K562 (cell line): ENCODE data around the gene TMEM151A. TPM values are rescaled to one million over a fixed set of nuclear protein-coding genes. Genes with fewer than 3 reads are reported as not detected.
A peak's percentile ranks its signal among the peaks of the same experiment; 100 is the strongest.

ENCODE experiments used
- BCOR ChIP-seq: fragments of 450-650 bp; IDR thresholded peaks from 2 replicates; pipeline ENCODE4 v1.6.1; 2016
- CHD1 ChIP-seq: fragments of 200-600 bp; sonication (generic); IDR thresholded peaks from one replicate; pipeline ENCODE4 v1.6.1; 2012; ENCODE audit warnings: mild to moderate bottlenecking, moderate library complexity, low read length, inconsistent platforms
- DLX4 ChIP-seq: fragments of 250-450 bp; sonication (Bioruptor Pico); IDR thresholded peaks from 2 replicates; pipeline ENCODE4 v1.6.1; 2021; ENCODE audit warnings: mild to moderate bottlenecking
- FOXP4 ChIP-seq: sonication (generic); formaldehyde crosslinking; IDR thresholded peaks from 2 replicates; pipeline ENCODE4 v1.8.0; 2022; ENCODE audit warnings: mild to moderate bottlenecking, missing genetic modification reagents, borderline replicate concordance
- HDAC8 ChIP-seq: fragments of 450-650 bp; IDR thresholded peaks from 2 replicates; pipeline ENCODE4 v1.6.1; 2016; ENCODE audit warnings: mild to moderate bottlenecking, missing genetic modification characterization, moderate library complexity, missing compliant biosample characterization
- HEY1 ChIP-seq: fragments of 250-450 bp; sonication (Bioruptor Pico); IDR thresholded peaks from 2 replicates; pipeline ENCODE4 v1.5.0; 2020; ENCODE audit warnings: mild to moderate bottlenecking, moderate library complexity, borderline replicate concordance
- HNRNPL ChIP-seq: fragments of 200-400 bp; formaldehyde crosslinking; IDR thresholded peaks from 2 replicates; pipeline ENCODE4 v1.6.1; 2017; ENCODE audit warnings: low read depth, mild to moderate bottlenecking, low read length
- KDM1A ChIP-seq, 2 experiments: fragments of 450-650 bp; IDR thresholded peaks; 2 replicates each; pipeline ENCODE4 v1.6.1; 2016; ENCODE audit warnings: mild to moderate bottlenecking in 2 of 2
- KLF10 ChIP-seq: fragments of 250-450 bp; sonication (Bioruptor Pico); IDR thresholded peaks from 2 replicates; pipeline ENCODE4 v1.6.1; 2021; ENCODE audit warnings: matching md5 sums
- LEF1 ChIP-seq: fragments of 450-650 bp; IDR thresholded peaks from 2 replicates; pipeline ENCODE4 v1.6.1; 2016; ENCODE audit warnings: mild to moderate bottlenecking
- MECOM ChIP-seq: fragments of 250-450 bp; sonication (Bioruptor Pico); IDR thresholded peaks from 2 replicates; pipeline ENCODE4 v1.8.0; 2022; ENCODE audit warnings: inconsistent platforms
- MEF2A ChIP-seq: IDR thresholded peaks from 2 replicates; pipeline ENCODE4 v1.6.1; 2011; ENCODE audit warnings: low read depth, mild to moderate bottlenecking, low read length, moderate library complexity; ENCODE audit not compliant: control insufficient read depth
- MLX ChIP-seq, 2 experiments: fragments of 450-650 bp in 1 of 2; sonication (generic) in 1 of 2; formaldehyde crosslinking; conservative IDR thresholded peaks; 2 replicates each; pipeline versions ENCODE4 v1.4.0 to v1.8.1; 2020 to 2022; ENCODE audit warnings: mild to moderate bottlenecking in 1 of 2, missing genetic modification reagents in 1 of 2
- PPARD ChIP-seq: fragments of 250-450 bp; sonication (Bioruptor Pico); IDR thresholded peaks from 2 replicates; pipeline ENCODE4 v1.8.0; 2022; ENCODE audit warnings: inconsistent platforms, mild to moderate bottlenecking, moderate library complexity
- RFX1 ChIP-seq: fragments of 450-650 bp; IDR thresholded peaks from 2 replicates; pipeline ENCODE4 v1.6.1; 2016; ENCODE audit warnings: mild to moderate bottlenecking, moderate library complexity
- SREBF1 ChIP-seq: fragments of 150-350 bp; IDR thresholded peaks from 2 replicates; pipeline ENCODE4 v1.6.1; 2014; ENCODE audit warnings: antibody characterized with exemption, low read depth, low read length, borderline replicate concordance
- ZFX ChIP-seq: sonication (generic); formaldehyde crosslinking; IDR thresholded peaks from 2 replicates; pipeline ENCODE4 v1.8.0; 2022; ENCODE audit warnings: mild to moderate bottlenecking, missing genetic modification reagents, moderate library complexity
- ZNF23 ChIP-seq: fragments of 250-450 bp; sonication (Bioruptor Pico); IDR thresholded peaks from 2 replicates; pipeline ENCODE4 v1.4.0; 2020; ENCODE audit warnings: mild to moderate bottlenecking
- ZNF699 ChIP-seq: fragments of 250-450 bp; sonication (Bioruptor Pico); IDR thresholded peaks from 2 replicates; pipeline ENCODE4 v1.8.0; 2021; ENCODE audit warnings: mild to moderate bottlenecking, moderate library complexity; ENCODE audit not compliant: insufficient replicate concordance
- ZNF717 ChIP-seq: fragments of 250-450 bp; sonication (Bioruptor Pico); IDR thresholded peaks from 2 replicates; pipeline ENCODE4 v1.5.0; 2021
- ZNF76 ChIP-seq: fragments of 250-450 bp; sonication (Bioruptor Pico); IDR thresholded peaks from 2 replicates; pipeline ENCODE4 v1.4.0; 2020; ENCODE audit warnings: mild to moderate bottlenecking, moderate library complexity, borderline replicate concordance
- polyA plus RNA-seq, 8 experiments: library from polyadenylated mRNA; depleted of rRNA in 4 of 8; stranded (reverse) in 5 of 8; unstranded in 3 of 8; fragments of >200 nt; fragmentation: Nextera tagmentation in 2 of 8; fragmentation: Illumina TruSeq in 1 of 8; extraction: Ambion mirVana in 2 of 8; extraction: Trizol in 1 of 8; gene quantifications; 2 replicates each; pipeline versions ENCODE4 v1.2.1 to v1.2.3, GENCODE V29; 2011 to 2014; ENCODE audit warnings: inconsistent platforms in 1 of 8, missing spikeins in 1 of 8
- total RNA-seq, 7 experiments: library from RNA; depleted of rRNA in 6 of 7; stranded (reverse); fragments of >200 nt in 6 of 7; fragmentation: Illumina TruSeq in 2 of 7; extraction: Trizol in 2 of 7; gene quantifications; 2 replicates each; pipeline versions ENCODE4 v1.2.1 to v1.2.3, GENCODE V29; 2011 to 2021; ENCODE audit warnings: low replicate concordance in 1 of 7

TMEM151A gene
- total and polyA plus RNA-seq, 9 of the 15 experiments (the other 6 are each of a cell fraction or from before 2014, with no cell fraction given): not detected

- TF ChIP-seq ZNF76 (no peak), MECOM (CRISPR knock-in tag) (no peak), SREBF1 (no peak), RFX1 (no peak), BCOR (0 out of 2 replicates have a peak, but pooled peaks have one; percentile 34), FOXP4 (no peak), HEY1 (CRISPR knock-in tag) (no peak), ZFX (CRISPR knock-in tag) (peak; percentile 17; the same call in 1 of the 2 replicates), KDM1A (IDR thresholded peaks at IDR 0.05) (0 out of 4 replicates have a peak, but pooled peaks of 1 of the 2 experiments have one; percentile 20), KLF10 (CRISPR knock-in tag) (no peak), PPARD (CRISPR knock-in tag) (no peak), LEF1 (no peak), MLX (CRISPR knock-in tag; conservative IDR thresholded peaks at IDR 0.05) (no peak), CHD1 (no peak), ZNF23 (CRISPR knock-in tag) (no peak), HDAC8 (tag) (no peak), ZNF717 (CRISPR knock-in tag) (no peak), DLX4 (no peak), MEF2A (no peak), ZNF699 (CRISPR knock-in tag) (no peak), HNRNPL (0 out of 2 replicates have a peak, but pooled peaks have one; percentile 39)
Observed at GRCh38 chr11:66334605-66335442, 43.1 kb downstream of the TMEM151A start (continued).
